ENCODE results near the gene PHF12. TPM values are rescaled to one million over a fixed set of nuclear protein-coding genes. Genes with fewer than 3 reads are reported as not detected.

Gene PHF12
- total RNA-seq, 1 donor from 2014 or later, result 54.5 TPM

- H3K9me3 ChIP-seq, result no peaks in the 10 kb centered on the region
- H3K27me3 ChIP-seq, result no peaks in the 10 kb centered on the region
- peak in 1 of 2 donors; percentile 81 for DNase-seq (ENCODE audit: extremely low spot score in 2 of 2)
- H3K4me3 ChIP-seq, result no peak overlapping the region
- TF ChIP-seq POLR2A (IDR thresholded peaks at IDR 0.05) (no peak), POLR2AphosphoS5 (IDR thresholded peaks at IDR 0.05; ENCODE audit: insufficient read depth in 1 of 2, low read depth in 1 of 2) (no peak)
- TF ChIP-seq, protein P1, sequence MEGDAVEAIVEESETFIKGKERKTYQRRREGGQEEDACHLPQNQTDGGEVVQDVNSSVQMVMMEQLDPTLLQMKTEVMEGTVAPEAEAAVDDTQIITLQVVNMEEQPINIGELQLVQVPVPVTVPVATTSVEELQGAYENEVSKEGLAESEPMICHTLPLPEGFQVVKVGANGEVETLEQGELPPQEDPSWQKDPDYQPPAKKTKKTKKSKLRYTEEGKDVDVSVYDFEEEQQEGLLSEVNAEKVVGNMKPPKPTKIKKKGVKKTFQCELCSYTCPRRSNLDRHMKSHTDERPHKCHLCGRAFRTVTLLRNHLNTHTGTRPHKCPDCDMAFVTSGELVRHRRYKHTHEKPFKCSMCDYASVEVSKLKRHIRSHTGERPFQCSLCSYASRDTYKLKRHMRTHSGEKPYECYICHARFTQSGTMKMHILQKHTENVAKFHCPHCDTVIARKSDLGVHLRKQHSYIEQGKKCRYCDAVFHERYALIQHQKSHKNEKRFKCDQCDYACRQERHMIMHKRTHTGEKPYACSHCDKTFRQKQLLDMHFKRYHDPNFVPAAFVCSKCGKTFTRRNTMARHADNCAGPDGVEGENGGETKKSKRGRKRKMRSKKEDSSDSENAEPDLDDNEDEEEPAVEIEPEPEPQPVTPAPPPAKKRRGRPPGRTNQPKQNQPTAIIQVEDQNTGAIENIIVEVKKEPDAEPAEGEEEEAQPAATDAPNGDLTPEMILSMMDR (IDR thresholded peaks at IDR 0.05), result no peak
- no peak overlapping the region for H3K27ac ChIP-seq
- H3K36me3 ChIP-seq, result peaks cover 0 to 60% of the 10 kb centered on the region in 2 donors
- H3K4me1 ChIP-seq, result no peaks in the 10 kb centered on the region
- intact Hi-C loops (cut with DNase I), result no loop called here
Measured at GRCh38 chr17:28881533-28882056, 69.7 kb downstream of the PHF12 start.

DNA sequence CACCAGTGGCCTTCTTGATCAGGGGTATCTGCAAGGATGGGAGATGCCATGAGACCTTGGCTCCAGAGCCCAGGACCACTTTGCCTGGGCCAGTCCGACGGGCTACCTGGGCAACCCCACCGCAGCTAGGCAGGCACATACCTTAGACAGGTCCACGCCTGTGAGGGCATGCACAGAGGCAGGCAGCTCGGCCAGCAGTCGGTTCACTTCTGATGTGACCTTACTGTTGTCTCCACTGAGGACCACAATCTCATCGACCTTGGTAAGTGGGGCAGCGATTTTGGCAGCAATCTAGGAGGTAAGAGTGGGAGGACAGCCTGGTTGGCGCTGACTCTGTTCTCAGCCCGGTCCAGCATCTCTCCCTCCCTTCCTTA is 70.8 kb downstream of the PHF12 start:
- TF ChIP-seq POLR2A (IDR thresholded peaks at IDR 0.05) (no peak), POLR2AphosphoS5 (IDR thresholded peaks at IDR 0.05; ENCODE audit: insufficient read depth in 1 of 2, low read depth in 1 of 2) (no peak)
- TF ChIP-seq, protein P1 (IDR thresholded peaks at IDR 0.05), result no peak

GRCh38 chr17:28879886-28880571 is 71.3 kb downstream of the PHF12 start:
- Histone ChIP-seq H3K27ac (no peak overlapping the region), H3K27me3 (no peaks in the 10 kb centered on the region), H3K9me3 (no peaks in the 10 kb centered on the region), H3K36me3 (peaks cover 0 to 52% of the 10 kb centered on the region in 2 donors), H3K4me1 (no peaks in the 10 kb centered on the region), H3K4me3 (no peak overlapping the region)
- TF ChIP-seq POLR2AphosphoS5 (IDR thresholded peaks at IDR 0.05; ENCODE audit: insufficient read depth in 1 of 2, low read depth in 1 of 2) (no peak), POLR2A (IDR thresholded peaks at IDR 0.05) (no peak)
- TF ChIP-seq, protein P1 (IDR thresholded peaks at IDR 0.05), result no peak
- intact Hi-C loops (cut with DNase I), result no loop called here
- DNase-seq (ENCODE audit: extremely low spot score in 2 of 2), result peak in 1 of 2 donors; percentile 81

More for the DNA sequence above, 70.8 kb downstream of the PHF12 start:
- intact Hi-C loops (cut with DNase I), result no loop called here
- Histone ChIP-seq H3K27me3 (no peaks in the 10 kb centered on the region), H3K9me3 (no peaks in the 10 kb centered on the region), H3K27ac (no peak overlapping the region), H3K4me3 (no peak overlapping the region), H3K36me3 (peaks cover 0 to 58% of the 10 kb centered on the region in 2 donors), H3K4me1 (no peaks in the 10 kb centered on the region)
- DNase-seq (ENCODE audit: extremely low spot score in 2 of 2), result peak in 1 of 2 donors; percentile 84

DNA sequence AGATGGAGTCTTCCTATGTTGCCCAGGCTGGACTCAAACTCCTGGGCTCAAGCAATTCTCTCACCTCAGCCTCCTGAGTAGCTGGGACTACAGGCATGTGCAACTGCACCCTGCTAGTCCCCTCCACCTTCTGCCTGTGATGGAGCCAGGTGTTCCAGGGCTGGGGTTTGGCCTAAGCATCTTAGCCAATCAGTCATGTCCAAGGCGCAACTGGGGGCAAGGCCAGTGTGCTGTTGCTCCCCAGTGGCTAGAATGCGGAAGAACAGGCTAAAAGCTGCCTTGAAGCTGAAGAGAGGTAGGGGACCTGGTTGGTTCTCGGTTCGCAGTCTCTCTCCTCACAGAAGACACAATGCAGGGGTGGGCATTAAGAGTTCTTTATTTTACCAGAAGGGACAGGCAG is 72.3 kb downstream of the PHF12 start:
- DNase-seq (ENCODE audit: extremely low spot score in 2 of 2), result peak in 1 of 2 donors; percentile 82
- no peak overlapping the region for H3K27ac ChIP-seq
- no peaks in the 10 kb centered on the region for H3K4me1 ChIP-seq
- no peak for TF ChIP-seq POLR2A (IDR thresholded peaks at IDR 0.05)
- TF ChIP-seq, protein P1 (IDR thresholded peaks at IDR 0.05), result no peak
- TF ChIP-seq POLR2AphosphoS5 (IDR thresholded peaks at IDR 0.05; ENCODE audit: insufficient read depth in 1 of 2, low read depth in 1 of 2), result no peak
- H3K27me3 ChIP-seq, result no peaks in the 10 kb centered on the region
- intact Hi-C loops (cut with DNase I), result no loop called here
- H3K9me3 ChIP-seq, result no peaks in the 10 kb centered on the region
- H3K4me3 ChIP-seq, result no peak overlapping the region
- H3K36me3 ChIP-seq, result peaks cover 0 to 45% of the 10 kb centered on the region in 2 donors
